Retinal pigment epithelial cell (primary cell): ENCODE measurements around the gene ITGAV.

ENCODE experiments used
- DNase-seq: peaks from one replicate; pipeline ENCODE4 v3.0.0-alpha.2; 2010; ENCODE audit warnings: low read depth
- H3K4me3 ChIP-seq: 2 replicates; pipeline ENCODE4 v1.5.1; 2011; ENCODE audit warnings: mild to moderate bottlenecking, low read length, control low read depth, moderate library complexity
- CTCF ChIP-seq: conservative IDR thresholded peaks from 2 replicates; pipeline ENCODE4 v1.5.1; 2011; ENCODE audit warnings: low read depth, low read length, control low read depth, inconsistent platforms

The ITGAV gene

GRCh38 chr2:186589612-186590349, at the start of gene ITGAV:
Gene ITGAV (plus strand): TSS chr2:186590056. CDS start chr2:186590339, 283 bp downstream.
- H3K4me3 ChIP-seq: peak within 1 kb of the TSS; percentile 96
- DNase-seq: peak; percentile 87
- no peak for TF ChIP-seq CTCF

- H3K4me3 ChIP-seq: no peak overlapping the region
- TF ChIP-seq CTCF: no peak
- DNase-seq: peak; percentile 96
These were observed 48.9 kb upstream of the ITGAV start for GRCh38 chr2:186540941-186541340.

DNA sequence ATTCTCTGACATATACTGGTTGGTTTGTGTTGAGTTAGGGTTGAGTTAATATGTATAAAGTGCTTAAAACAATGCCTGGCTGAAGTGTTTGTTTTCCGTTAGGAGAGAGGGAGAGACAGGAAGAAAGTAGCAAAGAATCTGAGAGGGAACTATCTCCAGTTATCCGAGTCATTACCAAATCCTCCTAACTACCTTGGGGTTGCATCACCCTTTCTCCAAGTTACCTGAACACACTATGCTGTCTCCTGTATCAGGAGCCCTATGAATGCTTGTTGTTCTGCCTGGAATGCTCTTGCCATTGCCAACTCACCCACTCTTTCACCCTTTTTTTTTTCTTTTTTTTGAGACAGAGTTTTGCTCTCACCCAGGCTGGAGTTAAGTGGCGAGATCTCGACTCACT, 47.9 kb upstream of the ITGAV start:
- no peak for DNase-seq
- TF ChIP-seq CTCF: no peak
- no peak overlapping the region for H3K4me3 ChIP-seq

- H3K4me3 ChIP-seq: no peak overlapping the region
- DNase-seq: peak; percentile 75
- TF ChIP-seq CTCF: no peak
These were observed 46.2 kb upstream of the ITGAV start for GRCh38 chr2:186543561-186544131.

- H3K4me3 ChIP-seq: no peak overlapping the region
- no peak for TF ChIP-seq CTCF
- DNase-seq: peak; percentile 80
These were observed 45.6 kb upstream of the ITGAV start for GRCh38 chr2:186544255-186544675.

GRCh38 chr2:186546846-186547245, 43.0 kb upstream of the ITGAV start:
- no peak for DNase-seq
- TF ChIP-seq CTCF: no peak
- no peak overlapping the region for H3K4me3 ChIP-seq
